ENCODE measurements around the gene NGDN. TPM values are rescaled to one million over a fixed set of nuclear protein-coding genes. Genes with fewer than 3 reads are reported as not detected.

The NGDN gene
- total RNA-seq, 1 donor from 2014 or later, result 17.2 TPM

DNA sequence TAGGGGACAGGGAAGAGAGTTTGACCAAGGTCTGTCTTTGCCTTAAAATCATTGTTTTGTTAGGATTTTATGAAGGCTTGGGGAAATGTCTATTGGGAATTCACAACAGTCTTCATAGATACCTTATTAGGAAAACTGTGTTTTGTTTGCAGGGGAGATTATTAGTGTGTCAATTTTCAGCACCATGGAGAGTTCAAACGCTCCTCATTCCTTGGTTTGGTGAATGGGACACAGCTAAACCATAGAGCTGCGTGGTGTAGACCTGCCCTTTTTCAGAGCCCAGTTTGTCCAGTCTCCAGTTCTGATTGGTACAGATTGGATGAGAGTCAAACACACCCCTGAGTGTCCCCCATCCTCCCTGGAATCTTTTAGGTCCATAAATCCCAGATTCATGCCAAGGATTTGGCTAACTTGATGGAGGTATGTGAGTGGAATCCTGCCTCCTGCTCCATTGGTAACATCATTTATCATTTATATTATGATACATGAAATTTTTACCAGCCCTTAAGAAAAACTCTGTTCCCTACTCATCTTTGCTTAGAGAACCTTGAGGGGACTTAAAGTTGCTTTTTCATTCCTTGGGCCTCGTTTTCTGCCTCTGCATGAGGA lies 12.0 kb downstream of the NGDN start:
- no peaks in the 10 kb centered on the region for H3K9me3 ChIP-seq (replicated peaks)
- no peak for TF ChIP-seq CTCF (IDR thresholded peaks at IDR 0.05; ENCODE audit: borderline replicate concordance)
- no peak overlapping the region for H3K27ac ChIP-seq (replicated peaks)
- H3K4me1 ChIP-seq, result no peaks in the 10 kb centered on the region
- DNase-seq, result no peak
- H3K36me3 ChIP-seq, result peaks cover 31% of the 10 kb centered on the region
- no peak overlapping the region for H3K4me3 ChIP-seq
- no peaks in the 10 kb centered on the region for H3K27me3 ChIP-seq (ENCODE audit: low read depth)
- intact Hi-C loops (cut with micrococcal nuclease), result no loop called here

DNA sequence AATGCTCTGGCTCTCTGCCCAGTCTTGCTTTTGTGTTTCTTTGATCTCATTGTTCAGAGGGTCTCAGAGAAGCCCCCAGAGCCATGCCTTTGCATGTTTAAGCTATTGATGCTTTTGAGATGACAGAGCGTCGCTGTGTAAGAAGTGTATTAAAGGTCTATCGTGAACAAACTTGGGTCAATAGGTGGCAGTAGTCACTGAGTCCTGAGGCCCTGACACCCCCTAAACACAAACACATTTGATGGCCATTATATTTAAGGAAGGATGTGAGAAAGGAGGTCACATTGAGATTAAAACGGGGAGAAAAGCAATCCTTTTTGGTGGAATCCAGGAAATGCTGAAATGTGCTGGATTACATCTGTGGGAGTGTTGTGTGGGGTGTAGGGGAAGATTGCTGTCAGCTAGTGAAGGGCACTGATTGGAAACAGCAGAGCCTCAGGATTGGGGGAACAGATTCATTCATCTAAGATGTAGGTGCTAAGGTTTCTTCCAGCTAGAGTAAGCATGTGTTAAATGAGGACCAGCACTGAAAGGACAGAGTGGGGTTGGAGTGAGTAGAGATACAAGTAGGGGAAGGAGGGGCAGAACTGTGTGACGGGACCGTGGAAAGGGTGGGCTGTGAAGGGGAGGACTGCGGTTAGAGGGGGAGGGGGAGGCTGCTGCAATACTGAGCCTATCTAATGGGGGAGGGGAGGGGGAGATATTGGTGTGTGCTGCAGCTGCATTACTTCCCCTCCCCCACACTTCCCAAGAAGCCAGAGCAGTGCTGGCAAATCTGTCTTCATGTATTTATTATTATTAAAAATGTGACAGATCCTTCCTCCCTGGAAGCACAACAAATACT lies 12.7 kb downstream of the NGDN start:
- intact Hi-C loops (cut with micrococcal nuclease), result no loop called here
- no peak for TF ChIP-seq CTCF (IDR thresholded peaks at IDR 0.05; ENCODE audit: borderline replicate concordance)
- Histone ChIP-seq H3K27ac (replicated peaks) (no peak overlapping the region), H3K4me3 (no peak overlapping the region), H3K4me1 (no peaks in the 10 kb centered on the region), H3K36me3 (peaks cover 31% of the 10 kb centered on the region), H3K27me3 (ENCODE audit: low read depth) (no peaks in the 10 kb centered on the region), H3K9me3 (replicated peaks) (no peaks in the 10 kb centered on the region)
- no peak for DNase-seq

DNA sequence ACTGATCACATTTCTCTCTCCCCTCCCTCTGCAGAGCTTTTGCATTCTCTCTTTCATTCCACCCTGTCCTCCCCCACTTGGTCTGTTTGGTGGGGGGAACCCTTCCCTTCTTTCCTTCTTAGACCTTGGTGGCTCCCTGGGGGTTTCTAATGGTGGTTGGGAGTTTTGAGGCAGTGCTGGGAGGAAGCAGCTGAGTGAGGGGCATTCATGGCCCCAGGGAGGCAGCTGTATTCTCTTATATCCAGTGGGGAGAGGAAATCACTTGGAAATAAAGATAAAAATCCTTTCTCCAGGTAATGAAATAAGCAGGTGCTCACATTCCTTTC lies 13.3 kb downstream of the NGDN start:
- H3K36me3 ChIP-seq, result peaks cover 26% of the 10 kb centered on the region
- no peak overlapping the region for H3K4me3 ChIP-seq
- H3K4me1 ChIP-seq, result no peaks in the 10 kb centered on the region
- H3K27me3 ChIP-seq (ENCODE audit: low read depth), result no peaks in the 10 kb centered on the region
- no peak for DNase-seq
- no peak overlapping the region for H3K27ac ChIP-seq (replicated peaks)
- H3K9me3 ChIP-seq (replicated peaks), result no peaks in the 10 kb centered on the region
- no peak for TF ChIP-seq CTCF (IDR thresholded peaks at IDR 0.05; ENCODE audit: borderline replicate concordance)
- intact Hi-C loops (cut with micrococcal nuclease), result no loop called here

- Histone ChIP-seq H3K27me3 (ENCODE audit: low read depth) (no peaks in the 10 kb centered on the region), H3K4me3 (no peak overlapping the region), H3K36me3 (peaks cover 22% of the 10 kb centered on the region), H3K4me1 (no peaks in the 10 kb centered on the region), H3K9me3 (replicated peaks) (no peaks in the 10 kb centered on the region), H3K27ac (replicated peaks) (no peak overlapping the region)
- no peak for DNase-seq
- TF ChIP-seq CTCF (IDR thresholded peaks at IDR 0.05; ENCODE audit: borderline replicate concordance), result peak; percentile 31
- intact Hi-C loops (cut with micrococcal nuclease), result no loop called here
Measured at GRCh38 chr14:23483236-23483854, 13.8 kb downstream of the NGDN start.

- intact Hi-C loops (cut with micrococcal nuclease), result no loop called here
- Histone ChIP-seq H3K4me1 (no peaks in the 10 kb centered on the region), H3K27me3 (ENCODE audit: low read depth) (no peaks in the 10 kb centered on the region), H3K9me3 (replicated peaks) (no peaks in the 10 kb centered on the region), H3K4me3 (no peak overlapping the region), H3K36me3 (peaks cover 13% of the 10 kb centered on the region), H3K27ac (replicated peaks) (no peak overlapping the region)
- no peak for TF ChIP-seq CTCF (IDR thresholded peaks at IDR 0.05; ENCODE audit: borderline replicate concordance)
- no peak for DNase-seq
Measured at GRCh38 chr14:23485326-23485725, 15.8 kb downstream of the NGDN start.
